GM18511 (cell line): ENCODE measurements around the gene ROR2.
"Not testable (repeated sequence)": the region's sequence is repeated elsewhere in the genome, so short reads cannot be mapped to it uniquely, and the experiment has no call there.

Source experiments
- ATAC-seq: cut with Tn5 transposase; IDR thresholded peaks from one replicate; pipeline ENCODE4 v1.9.1; 2021; ENCODE audit warnings: mild to moderate bottlenecking, moderate library complexity; ENCODE audit not compliant: unreplicated experiment

ROR2 gene

DNA sequence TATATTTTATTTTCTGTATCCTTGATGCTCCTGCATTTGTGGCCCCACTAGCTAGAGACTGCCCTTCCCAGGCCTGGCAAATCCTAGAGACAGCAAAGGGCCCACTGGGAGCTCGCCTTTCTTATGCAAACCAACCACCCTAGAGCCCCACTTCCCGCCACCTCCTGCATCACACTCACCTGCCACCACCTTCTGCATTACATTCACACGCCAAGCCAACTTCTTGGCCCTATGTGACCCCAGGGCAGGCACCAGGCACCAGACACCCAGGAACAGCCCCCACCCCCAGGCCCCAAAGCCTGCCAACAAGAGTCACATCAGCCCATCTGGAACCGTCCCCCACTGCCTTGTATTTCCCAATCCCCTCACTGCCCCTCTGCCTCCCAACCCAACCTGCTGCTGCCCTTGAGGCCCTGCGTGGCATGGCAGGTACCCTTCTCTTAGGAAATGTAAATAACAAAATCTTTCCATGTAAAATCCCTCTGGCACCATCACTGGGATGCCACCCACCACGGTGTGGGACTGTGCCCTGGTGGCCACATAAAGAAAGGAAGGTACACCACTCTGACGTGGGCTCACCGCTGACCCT is 22.0 kb downstream of the ROR2 start:
- no peak for ATAC-seq

DNA sequence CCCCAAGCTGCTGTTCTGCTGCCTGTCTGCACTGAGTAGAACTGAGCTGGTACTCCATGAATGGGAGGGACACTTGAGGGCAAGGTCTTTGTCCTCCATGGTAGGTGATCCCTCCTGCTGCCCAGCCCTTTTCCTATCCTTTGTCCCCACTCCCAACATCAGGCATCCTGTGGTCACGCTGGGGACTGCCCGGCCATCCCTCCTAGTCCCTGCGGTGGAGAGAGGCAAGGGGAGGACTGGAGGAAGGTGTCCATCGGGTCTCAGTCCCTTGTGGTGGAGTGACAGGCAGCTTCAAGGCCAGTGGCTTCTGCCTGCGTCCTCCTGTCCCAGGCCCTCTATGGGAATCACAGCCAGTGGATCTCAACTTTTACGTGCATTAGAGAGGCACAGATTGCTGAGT is 25.9 kb downstream of the ROR2 start:
- no peak for ATAC-seq

DNA sequence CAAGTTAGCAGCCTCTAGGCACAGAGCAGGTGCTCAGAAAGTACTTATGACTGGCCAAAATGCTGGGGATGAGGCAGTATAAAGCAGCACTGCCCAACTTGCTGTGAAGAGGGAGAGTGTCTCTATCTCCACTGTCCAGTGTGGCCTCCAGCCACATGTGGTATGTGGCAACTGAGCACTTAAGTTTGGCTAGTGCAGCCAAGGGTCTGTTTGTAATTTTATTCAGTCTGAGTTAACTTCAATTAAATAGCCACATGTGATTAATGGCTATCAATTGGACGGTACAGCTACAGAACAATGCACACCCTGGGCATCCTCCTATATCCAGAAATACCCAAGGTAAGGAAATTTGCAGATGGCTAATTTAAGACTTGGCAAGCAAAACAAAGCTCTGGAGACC is 26.9 kb downstream of the ROR2 start:
- ATAC-seq, result no peak

DNA sequence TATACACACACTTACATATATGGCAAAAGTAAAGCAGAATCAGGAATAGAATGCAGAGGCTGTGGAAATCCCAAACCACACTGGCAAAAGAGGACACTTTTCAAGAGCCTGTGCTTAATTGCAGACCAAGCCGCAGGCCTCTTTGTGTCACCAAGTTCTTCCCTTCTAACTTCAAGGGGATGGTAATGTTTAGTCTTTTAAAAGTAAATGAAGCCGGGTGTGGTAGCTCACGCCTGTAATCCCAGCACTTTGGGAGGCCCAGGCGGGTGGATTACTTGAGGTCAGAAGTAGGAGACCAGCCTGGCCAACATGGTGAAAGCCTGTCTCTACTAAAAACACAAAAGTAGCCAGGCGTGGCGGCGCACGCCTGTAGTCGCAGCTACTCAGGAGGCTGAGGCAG is 28.7 kb downstream of the ROR2 start:
- ATAC-seq, result no peak

DNA sequence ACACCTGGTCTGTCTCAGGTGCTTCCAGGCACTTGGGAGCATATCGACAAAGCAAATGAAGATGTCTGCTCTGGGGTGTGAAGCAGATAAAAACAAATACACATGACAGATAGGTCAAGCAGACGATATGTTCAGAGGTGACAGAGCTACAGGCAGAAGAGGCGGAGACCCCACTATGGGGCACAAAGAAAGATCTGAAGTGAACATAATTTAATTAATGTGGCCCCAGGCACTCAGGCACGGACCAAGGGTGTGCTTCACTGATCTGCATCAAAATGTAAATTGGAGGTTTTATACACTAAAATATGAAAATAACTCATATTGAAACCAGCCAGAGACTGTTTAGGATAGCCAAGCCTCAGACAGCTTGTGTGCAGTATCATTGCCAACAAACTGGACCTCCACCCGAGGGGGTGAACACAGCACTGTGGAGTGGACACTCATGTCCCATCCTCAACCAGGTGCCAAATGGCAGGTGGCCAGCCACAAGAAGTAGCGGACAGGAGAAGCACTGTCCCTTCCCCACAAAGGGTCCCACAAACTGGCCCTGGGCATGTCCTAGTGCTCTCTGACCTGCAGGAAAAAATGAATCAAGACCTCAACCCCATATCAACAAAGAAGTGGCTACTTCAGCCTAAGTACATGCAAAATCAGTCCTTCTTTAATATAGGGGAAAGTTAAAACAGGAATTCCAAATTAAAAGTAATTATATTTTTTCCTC is 29.2 kb downstream of the ROR2 start:
- no peak for ATAC-seq

DNA sequence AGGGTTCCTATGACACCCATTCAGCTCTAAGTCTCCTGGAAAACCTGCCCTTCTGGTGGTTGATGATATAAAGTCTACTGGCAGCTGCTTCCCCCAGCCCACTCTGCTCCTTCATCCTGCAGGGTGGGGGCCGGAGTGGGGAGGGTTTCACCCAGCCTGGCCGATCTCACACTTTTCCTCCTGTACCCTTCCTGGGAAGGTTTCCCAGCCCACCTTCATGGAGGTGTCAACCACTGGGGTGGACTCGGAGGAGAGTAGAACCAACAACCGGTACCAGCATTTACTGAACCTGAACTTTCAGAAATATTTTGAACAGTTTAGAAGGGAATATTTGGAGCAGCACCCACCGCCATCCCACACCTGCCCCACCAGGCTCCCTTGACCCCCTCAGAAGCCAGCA is 30.4 kb downstream of the ROR2 start:
- no peak for ATAC-seq

DNA sequence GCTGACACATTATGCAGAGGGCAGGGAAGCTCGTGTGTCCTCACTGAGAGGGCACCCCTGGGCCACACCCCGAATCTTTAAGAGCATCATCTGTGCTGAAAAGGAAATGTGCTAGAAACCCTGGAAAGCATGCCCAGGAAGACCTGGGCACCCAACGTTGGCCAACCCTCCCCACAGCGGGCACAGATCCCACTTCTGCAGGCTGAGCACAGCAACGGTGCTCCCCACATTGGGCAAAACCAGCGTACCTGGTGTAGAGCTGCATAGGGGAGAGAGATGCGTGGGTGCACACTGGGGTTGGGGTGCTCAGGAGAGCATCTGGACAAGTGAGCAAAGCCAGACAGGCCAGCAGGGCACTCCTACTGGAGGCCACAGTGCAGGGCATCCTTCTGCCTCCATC is 32.6 kb downstream of the ROR2 start:
- ATAC-seq, result no peak

DNA sequence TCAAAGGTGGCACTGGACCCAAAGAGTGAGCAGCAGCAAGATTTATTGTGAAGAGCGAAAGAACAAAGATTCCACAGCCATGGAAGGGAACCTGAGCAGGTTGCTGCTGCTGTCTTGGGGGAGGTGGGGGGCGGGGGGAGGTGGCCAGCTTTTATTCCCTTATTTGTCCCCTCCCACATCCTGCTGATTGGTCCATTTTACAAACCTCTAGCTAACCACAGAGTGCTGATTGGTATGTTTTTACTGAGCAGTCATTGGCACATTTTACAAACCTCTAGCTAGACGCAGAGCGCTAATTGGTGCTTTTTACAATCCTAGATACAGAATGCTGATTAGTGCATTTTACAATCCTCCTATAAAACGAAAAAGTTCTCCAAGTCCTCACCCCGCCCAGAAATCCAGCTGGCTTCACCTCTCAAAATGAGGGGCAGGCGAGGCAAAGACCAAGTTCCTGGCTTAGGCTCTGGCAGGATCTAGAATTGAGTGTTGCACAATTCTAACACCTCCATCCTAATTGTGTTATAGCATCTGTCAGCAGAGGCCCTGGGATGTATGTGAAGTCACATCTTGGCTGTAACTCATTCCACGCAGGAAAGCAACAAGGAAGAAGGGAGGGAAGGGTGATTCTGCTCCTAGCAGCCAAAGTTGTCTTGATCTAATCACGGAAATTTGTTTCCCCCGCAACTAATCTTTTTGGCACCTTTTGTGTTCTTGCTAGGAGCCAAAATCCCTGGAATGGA is 34.3 kb downstream of the ROR2 start:
- no peak for ATAC-seq

DNA sequence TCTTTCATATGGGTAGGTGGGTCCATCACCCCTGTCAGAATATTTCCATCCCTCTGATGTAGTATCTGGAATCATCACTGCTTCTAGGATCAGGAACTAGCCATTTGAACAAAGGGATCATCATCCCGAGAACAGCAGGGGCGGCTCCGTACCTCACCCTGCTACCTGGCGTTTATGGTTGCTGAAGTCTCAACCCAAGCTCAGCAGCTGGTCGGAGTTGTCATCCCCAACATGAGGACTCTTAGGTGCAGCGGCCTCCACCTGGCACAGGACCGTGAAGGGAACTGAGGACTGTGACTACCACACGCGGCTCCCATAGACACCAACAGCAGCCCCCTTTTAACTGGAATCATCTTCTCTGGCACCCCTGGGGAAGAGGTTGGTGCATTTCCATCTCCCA is 35.1 kb downstream of the ROR2 start:
- no peak for ATAC-seq

DNA sequence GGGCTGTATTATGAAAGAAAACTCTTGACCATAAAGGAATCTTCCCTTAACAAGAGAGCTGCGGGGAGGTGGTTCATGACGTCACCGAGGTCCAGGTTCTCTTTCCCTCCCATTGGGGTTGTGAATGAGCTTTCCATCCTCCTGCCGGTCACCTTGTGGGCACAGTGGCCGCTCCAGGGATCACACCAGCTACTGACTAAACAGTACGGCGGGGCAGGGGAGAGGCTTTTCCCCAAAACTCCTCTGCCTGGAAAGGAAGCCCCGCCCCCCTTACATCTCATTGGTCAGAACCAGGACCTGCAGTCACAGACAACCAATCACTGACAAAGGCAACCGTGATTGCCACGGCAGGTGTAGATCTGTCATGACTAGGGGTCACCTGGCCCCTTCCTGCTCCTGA is 35.6 kb downstream of the ROR2 start:
- no peak for ATAC-seq

DNA sequence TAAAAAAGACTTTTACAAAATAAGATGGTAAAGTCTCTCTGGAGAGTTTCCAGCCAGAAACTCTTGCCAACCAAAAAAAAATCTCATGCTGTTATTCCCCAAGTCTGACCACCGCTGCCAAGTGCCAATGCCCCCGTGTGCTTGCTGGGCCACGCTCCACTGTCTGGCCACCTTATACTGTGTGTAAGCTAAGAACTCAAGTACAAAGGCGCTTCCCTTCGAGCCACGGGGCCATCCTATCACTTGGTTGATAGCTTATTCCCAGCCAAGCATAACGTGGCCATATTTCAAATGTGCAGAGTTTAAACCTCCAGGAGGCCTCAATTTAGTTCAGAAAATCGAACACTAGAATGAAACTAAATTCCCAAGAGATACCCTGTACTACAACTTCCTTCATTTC is 36.0 kb downstream of the ROR2 start:
- no peak for ATAC-seq

DNA sequence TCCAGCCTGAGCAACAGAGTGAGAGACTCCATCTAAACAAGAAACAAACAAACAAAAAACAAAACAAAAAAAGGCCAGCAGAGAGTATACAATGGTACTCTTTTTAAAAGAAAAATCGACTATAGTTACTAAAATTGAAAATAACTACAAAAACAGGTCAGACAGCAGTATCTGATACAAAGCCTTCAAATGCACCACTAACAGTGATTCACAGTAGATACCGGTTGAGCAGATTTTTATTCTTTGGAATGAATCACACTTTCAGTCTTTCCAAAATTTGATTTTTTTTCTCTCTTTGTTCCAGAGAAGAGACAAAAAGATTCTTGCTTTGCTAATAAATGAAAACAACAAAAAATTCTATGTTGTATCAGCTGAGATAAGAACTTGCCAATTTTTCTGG is 36.9 kb downstream of the ROR2 start:
- no peak for ATAC-seq

DNA sequence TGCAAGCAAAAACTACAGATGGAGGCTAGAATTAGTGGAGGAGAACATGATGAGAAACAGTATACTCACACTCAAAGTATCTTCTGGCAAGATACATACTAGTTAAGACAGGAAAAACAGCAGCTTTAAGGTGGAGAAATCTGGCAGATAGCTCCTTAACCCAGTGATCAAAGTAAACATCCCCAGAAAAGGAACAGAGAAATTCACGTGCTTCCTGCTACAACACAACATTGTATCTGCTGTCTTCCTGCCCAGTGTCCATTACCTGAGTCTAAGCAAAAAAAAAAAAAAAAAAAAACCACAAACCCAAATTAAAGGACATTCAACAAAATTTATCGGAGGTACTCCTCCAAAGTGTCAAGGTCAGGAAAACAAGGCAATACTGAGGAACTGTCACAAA is 38.4 kb downstream of the ROR2 start:
- ATAC-seq, result no peak

DNA sequence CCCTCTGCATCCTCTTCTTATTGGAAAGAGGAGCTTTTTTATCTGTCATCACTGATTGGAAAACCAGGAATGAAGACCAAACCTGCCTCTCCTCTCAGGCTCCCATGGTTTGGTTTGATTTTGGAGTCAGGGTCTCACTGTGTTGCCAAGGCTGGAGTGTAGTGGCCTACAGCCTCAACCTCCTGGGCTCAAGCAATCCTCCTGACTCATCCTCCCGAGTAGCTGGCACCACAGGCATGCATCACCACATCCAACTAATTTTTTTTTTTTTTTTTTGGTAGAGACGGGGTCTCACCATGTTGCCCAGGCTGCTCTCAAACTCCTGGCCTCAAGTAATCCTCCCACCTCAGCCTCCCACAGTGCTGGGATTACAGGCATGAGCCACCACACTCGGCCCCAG is 40.8 kb downstream of the ROR2 start:
- ATAC-seq, result not testable (repeated sequence)

DNA sequence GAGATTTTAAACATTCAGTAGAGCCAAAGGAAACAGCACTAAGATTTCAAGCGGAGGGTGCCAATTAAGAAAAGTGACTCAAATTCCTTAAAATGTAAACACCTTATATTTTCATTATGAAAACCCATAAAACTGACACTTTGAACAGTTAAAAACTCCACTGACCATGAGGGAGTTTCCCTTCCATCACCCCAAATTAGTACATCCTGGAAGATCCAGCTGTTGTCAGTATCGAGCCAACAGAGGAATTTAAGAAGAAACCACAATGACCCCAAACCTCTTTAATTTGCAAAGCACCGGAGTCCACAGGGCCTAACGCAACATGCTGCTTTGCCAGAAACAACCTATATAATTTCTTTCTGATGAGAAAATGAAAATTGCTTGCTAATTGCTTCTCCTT is 41.3 kb downstream of the ROR2 start:
- ATAC-seq, result no peak

DNA sequence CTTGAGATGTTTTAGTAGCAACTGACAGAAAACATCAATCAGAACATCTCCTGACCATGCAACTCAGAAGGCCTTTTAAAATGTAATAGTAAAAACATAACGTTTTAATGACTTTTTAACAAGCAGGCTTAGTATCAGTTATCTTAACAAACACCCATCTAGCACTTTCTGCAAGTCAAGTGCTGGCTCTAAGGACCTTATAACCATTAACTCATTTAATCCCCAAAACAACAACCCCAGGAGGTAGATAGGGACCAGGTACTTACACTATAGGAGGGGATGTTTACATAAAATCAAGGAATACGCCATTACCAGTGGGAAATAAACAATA is 41.8 kb downstream of the ROR2 start:
- ATAC-seq, result no peak

DNA sequence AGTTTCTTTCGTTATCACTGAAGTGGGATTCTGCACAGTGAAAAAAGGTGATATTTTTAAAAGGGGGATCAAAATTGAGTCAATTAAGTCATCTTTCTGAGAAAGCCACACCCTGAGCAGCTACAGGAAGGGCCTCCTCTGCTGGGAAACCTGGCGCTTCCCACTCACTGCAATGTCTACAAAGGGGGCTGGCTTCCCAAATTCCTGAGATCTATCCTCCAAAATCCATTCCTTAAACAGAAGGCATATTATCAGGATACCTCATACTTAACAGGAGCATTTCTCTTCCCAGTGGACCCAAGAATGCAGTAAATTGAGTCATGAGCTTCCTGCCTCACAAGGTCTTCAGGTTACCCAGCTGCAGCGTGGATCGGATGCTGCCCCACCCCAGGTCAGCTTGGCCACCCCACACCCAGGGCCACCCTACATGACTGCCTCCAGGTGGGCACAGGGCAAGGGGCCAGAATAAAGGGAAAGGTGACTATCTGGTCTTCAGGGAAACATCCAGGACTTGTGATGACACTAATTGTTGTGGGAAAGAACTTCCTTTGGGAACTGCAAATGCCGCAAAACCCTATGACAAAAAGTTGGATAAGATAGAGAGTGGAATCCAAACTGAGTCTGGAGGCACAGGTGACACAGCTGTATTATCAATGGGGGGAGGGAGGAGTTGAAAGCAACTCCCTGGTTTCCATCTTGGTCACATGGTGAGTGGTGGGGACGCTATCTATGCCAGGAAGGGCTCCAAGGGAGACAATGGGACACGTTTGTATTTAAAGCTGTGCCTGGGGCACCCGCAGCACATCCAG is 42.3 kb downstream of the ROR2 start:
- no peak for ATAC-seq

DNA sequence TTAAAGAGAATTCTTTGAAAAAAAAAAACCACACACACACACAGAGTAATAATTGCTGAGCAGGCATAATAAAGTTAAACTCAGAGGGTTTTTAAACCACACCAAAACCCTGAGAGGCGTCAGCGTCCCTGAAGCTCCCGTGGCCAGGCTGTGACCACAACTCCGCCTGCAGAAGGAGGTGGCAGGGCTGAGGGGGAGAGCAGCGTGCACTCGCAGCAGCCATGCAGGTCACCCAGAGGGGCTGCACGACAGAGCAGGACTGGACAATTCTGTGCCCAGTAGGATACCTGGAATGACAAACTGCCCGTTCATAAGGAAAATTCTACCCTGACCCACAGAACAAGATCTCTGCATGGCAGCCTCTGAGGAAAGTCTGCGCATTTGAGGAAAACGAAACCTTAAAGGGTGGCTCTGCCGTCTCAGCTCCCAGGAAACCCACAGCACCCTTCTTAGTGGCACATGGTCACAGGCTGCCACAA is 44.0 kb downstream of the ROR2 start:
- no peak for ATAC-seq

DNA sequence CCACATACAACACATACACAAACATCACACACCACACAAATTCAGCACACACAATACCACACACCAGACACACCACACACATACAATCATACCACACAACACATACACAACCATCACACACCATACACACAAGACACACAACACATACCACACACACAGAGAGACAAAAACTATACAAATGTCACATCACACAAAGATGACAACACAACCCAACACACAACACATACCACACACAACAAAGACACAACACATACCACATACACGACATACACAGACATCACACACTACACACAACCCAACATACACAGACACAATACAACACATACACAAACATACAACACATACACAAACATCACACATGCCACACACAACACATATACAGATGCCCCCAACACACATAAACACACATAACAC is 44.8 kb downstream of the ROR2 start:
- no peak for ATAC-seq

DNA sequence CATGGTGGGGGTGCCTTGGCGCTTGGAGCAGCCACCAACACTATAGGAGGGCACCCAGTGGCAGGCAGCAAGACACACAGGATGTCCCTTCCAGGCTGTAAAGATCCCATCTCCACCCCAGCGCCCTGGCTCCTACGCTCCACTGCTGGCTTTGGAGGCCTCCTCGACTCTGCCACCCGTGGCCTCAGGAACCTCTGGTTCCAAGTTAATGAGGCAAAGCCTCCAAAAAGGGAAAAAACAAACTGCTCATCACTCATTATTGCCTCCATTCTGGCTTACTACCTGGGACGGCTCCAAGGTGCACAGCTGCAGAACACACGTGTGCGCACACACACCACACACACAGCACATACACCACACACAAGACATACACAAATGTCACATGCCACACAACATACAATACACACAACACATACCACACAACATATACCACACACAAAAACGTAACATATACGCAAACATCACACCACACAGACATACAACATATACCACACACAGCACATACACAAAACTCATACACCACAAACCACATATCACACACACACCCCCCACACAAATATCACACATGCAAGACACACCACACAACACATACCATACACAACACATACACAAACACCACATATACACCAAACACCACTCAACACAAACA is 45.3 kb downstream of the ROR2 start:
- ATAC-seq, result no peak
